T-cell (primary cell): ENCODE measurements around the gene GADL1. TPM values are rescaled to one million over a fixed set of nuclear protein-coding genes. Genes with fewer than 3 reads are reported as not detected.
A peak's percentile ranks its signal among the peaks of the same experiment; 100 is the strongest.

Experiments
- ATAC-seq, 4 experiments: fragments of 200-7000 bp in 3 of 4; fragments of 150-1000 bp in 1 of 4; cut with Tn5 transposase; replicated peaks in 1 of 4; 1 replicate in 3 of 4; 2 replicates in 1 of 4; pipeline ENCODE4 v1.10.0; 2021; ENCODE audit warnings: moderate library complexity in 3 of 4, mild to moderate bottlenecking in 2 of 4, moderate number of reproducible peaks in 1 of 4
- CTCF ChIA-PET, 2 donors: fragments of 300-600 bp; sonication (Branson Sonifier 250); formaldehyde crosslinking; loops; one replicate each; lab custom pipeline; 2022; ENCODE audit warnings: antibody characterized with exemption in 2 of 2; lab: Charles Lee
- POLR2A ChIA-PET, 2 donors: fragments of 300-600 bp; sonication (Branson Sonifier 250); formaldehyde crosslinking; loops; one replicate each; lab custom pipeline; 2022; ENCODE audit warnings: antibody characterized with exemption in 2 of 2; lab: Charles Lee
- DNase-seq, 35 experiments: peaks; one replicate each; pipeline versions ENCODE4 v3.0.0 to v3.0.0-alpha.2; 2013 to 2023
- H3K27ac ChIP-seq: one replicate; pipeline ENCODE4 v1.5.1; 2013; ENCODE audit warnings: low read length
- H3K27me3 ChIP-seq, 2 experiments: replicated peaks in 1 of 2; 1 replicate in 1 of 2; 2 replicates in 1 of 2; pipeline versions ENCODE4 v1.6.1 to v1.7.0; 2013; ENCODE audit warnings: low read length in 1 of 2, mixed read lengths in 1 of 2; ENCODE audit not compliant: control insufficient read depth in 2 of 2, insufficient read depth in 2 of 2; ENCODE audit errors: extremely low read depth in 1 of 2
- H3K36me3 ChIP-seq, 2 donors: 1 replicate in 1 of 2; 2 replicates in 1 of 2; pipeline versions ENCODE4 v1.6.1 to v1.7.0; 2013; ENCODE audit warnings: low read length in 1 of 2; ENCODE audit not compliant: control insufficient read depth in 2 of 2, insufficient read depth in 1 of 2; ENCODE audit errors: extremely low read depth in 1 of 2
- H3K4me1 ChIP-seq, 2 experiments: 1 replicate in 1 of 2; 2 replicates in 1 of 2; pipeline versions ENCODE4 v1.6.1 to v1.7.0; 2013; ENCODE audit warnings: low read length in 2 of 2, mixed read lengths in 1 of 2; ENCODE audit not compliant: insufficient read depth in 2 of 2, control insufficient read depth in 1 of 2; ENCODE audit errors: extremely low read depth in 1 of 2
- H3K4me3 ChIP-seq, 2 donors: 1 replicate in 1 of 2; 2 replicates in 1 of 2; pipeline versions ENCODE4 v1.5.1 to v1.7.0; 2013; ENCODE audit warnings: mild to moderate bottlenecking in 2 of 2, low read length in 1 of 2, moderate library complexity in 1 of 2; ENCODE audit not compliant: control insufficient read depth in 1 of 2; ENCODE audit errors: extremely low read depth in 1 of 2
- H3K9me3 ChIP-seq: 2 replicates; pipeline ENCODE4 v1.7.0; 2013
- H3K27ac Mint-ChIP-seq, 2 donors: one replicate each; pipeline ENCODE4 v1.8.0; 2020 to 2021; ENCODE audit warnings: mild to moderate bottlenecking in 2 of 2, mixed read lengths in 2 of 2
- H3K27me3 Mint-ChIP-seq, 2 donors: one replicate each; pipeline ENCODE4 v1.8.0; 2021 to 2022; ENCODE audit warnings: mixed read lengths in 2 of 2
- H3K36me3 Mint-ChIP-seq: one replicate; pipeline ENCODE4 v1.8.0; 2021; ENCODE audit warnings: mixed read lengths
- H3K4me1 Mint-ChIP-seq, 3 donors: one replicate each; pipeline ENCODE4 v1.8.0; 2020 to 2022; ENCODE audit warnings: mixed read lengths in 3 of 3, mild to moderate bottlenecking in 1 of 3
- H3K4me3 Mint-ChIP-seq, 3 donors: one replicate each; pipeline ENCODE4 v1.8.0; 2020 to 2022; ENCODE audit warnings: mild to moderate bottlenecking in 3 of 3, mixed read lengths in 3 of 3, moderate library complexity in 3 of 3
- H3K9me3 Mint-ChIP-seq, 3 donors: one replicate each; pipeline ENCODE4 v1.8.0; 2020 to 2022; ENCODE audit warnings: mixed read lengths in 3 of 3
- WGBS: methylation state at CpG from one replicate; pipeline ENCODE4 v1.1.5; 2013; ENCODE audit warnings: missing lambda C conversion rate; ENCODE audit not compliant: insufficient coverage; 5-methylcytosine and 5-hydroxymethylcytosine counted together
- total RNA-seq, 35 experiments: library from RNA in 6 of 35; stranded (reverse) in 6 of 35; fragments of 120-200 nt in 1 of 35; gene quantifications; one replicate each; pipeline versions ENCODE4 v1.2.1 to v1.2.4 and lab custom pipeline; 2013 to 2026

The GADL1 gene
- total RNA-seq, 5 donors from 2014 or later (not counting 1 experiment from before 2014, with no cell fraction given), result not detected

- POLR2A ChIA-PET, result no interaction called here
- Mint-ChIP-seq H3K36me3 (no peaks in the 10 kb centered on the region), H3K27me3 (no peaks in the 10 kb centered on the region), H3K27ac (no peak overlapping the region), H3K4me3 (no peak overlapping the region), H3K9me3 (no peaks in the 10 kb centered on the region), H3K4me1 (no peaks in the 10 kb centered on the region)
- Histone ChIP-seq H3K36me3 (no peaks in the 10 kb centered on the region), H3K9me3 (no peaks in the 10 kb centered on the region), H3K27ac (no peak overlapping the region), H3K4me3 (no peak overlapping the region), H3K27me3 (no peaks in the 10 kb centered on the region), H3K4me1 (no peaks in the 10 kb centered on the region)
- DNase-seq, result no peak
- CTCF ChIA-PET, result no interaction called here
- no peak for ATAC-seq
- WGBS, result 94% methylated on average over 2 of the region's 4 CpGs
Observed at GRCh38 chr3:30793740-30794139, 100.7 kb downstream of the GADL1 start.

- Histone ChIP-seq H3K27ac (no peak overlapping the region), H3K36me3 (no peaks in the 10 kb centered on the region), H3K4me3 (no peak overlapping the region), H3K4me1 (no peaks in the 10 kb centered on the region), H3K27me3 (no peaks in the 10 kb centered on the region), H3K9me3 (no peaks in the 10 kb centered on the region)
- Mint-ChIP-seq H3K27ac (no peak overlapping the region), H3K4me1 (no peaks in the 10 kb centered on the region), H3K4me3 (no peak overlapping the region), H3K27me3 (no peaks in the 10 kb centered on the region), H3K9me3 (no peaks in the 10 kb centered on the region), H3K36me3 (no peaks in the 10 kb centered on the region)
- CTCF ChIA-PET, result no interaction called here
- POLR2A ChIA-PET, result no interaction called here
- no peak for DNase-seq
- ATAC-seq, result no peak
Observed at GRCh38 chr3:30790150-30790549, 104.3 kb downstream of the GADL1 start.

DNA sequence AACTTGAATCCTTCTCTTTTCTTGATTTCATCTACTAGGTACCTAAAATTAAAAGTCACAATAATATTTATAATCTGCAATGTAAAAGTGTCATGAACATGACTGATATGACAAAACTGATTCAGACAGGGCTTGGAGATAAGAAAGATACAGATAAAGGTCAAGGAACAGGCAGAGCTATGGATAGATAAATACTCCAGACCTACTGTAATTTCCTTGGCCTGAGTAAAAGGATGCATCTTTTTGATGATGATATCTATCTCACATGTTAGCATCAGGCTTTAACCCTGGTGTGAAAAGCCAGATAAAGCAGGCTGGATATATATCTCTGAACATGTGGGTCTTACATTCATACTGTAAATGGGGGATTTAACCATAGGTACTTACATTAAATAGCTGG is 108.1 kb downstream of the GADL1 start:
- Histone ChIP-seq H3K27me3 (no peaks in the 10 kb centered on the region), H3K4me1 (no peaks in the 10 kb centered on the region), H3K27ac (no peak overlapping the region), H3K4me3 (no peak overlapping the region), H3K36me3 (no peaks in the 10 kb centered on the region), H3K9me3 (no peaks in the 10 kb centered on the region)
- Mint-ChIP-seq H3K4me3 (no peak overlapping the region), H3K27me3 (no peaks in the 10 kb centered on the region), H3K4me1 (no peaks in the 10 kb centered on the region), H3K27ac (no peak overlapping the region), H3K36me3 (no peaks in the 10 kb centered on the region), H3K9me3 (no peaks in the 10 kb centered on the region)
- DNase-seq (no peak), ATAC-seq (no peak)
- CTCF ChIA-PET, result no interaction called here
- POLR2A ChIA-PET, result no interaction called here

DNA sequence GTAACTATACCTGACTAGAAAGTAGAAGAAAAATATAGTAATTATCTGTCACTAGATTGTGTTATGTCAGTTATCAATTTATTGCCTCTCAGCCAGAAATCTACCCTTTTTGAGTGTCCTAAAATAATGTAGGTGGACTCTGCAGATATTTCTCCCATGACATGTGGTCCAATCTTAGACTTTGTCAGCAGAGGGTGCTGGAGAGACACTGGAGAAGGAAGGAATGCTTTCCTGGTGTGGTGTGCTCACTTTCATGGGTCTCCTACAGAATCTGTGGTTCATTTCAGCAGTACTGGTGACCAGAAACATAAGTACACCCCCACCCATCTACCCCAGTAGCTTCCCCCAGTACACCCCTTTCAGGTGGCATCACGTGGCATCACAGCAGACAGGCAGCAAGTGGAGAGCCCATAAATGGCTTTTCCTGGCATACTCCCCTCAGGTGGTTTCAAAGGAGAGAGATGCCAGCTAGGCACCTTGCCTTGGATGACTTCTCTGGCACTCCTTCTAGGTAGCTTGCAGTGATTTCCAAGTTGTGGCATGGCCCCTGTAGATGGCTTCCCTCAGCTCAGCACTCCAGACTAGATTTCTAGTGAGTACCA is 114.7 kb downstream of the GADL1 start:
- H3K27me3 ChIP-seq, result peaks cover 0 to 5% of the 10 kb centered on the region in 2 experiments
- POLR2A ChIA-PET, result no interaction called here
- no CpG with 5 or more reads among the region's 1 CpG for WGBS
- no peaks in the 10 kb centered on the region for H3K4me1 ChIP-seq
- H3K4me1 Mint-ChIP-seq, result no peaks in the 10 kb centered on the region
- no peaks in the 10 kb centered on the region for H3K9me3 Mint-ChIP-seq
- peaks cover 0 to 2% of the 10 kb centered on the region in 2 donors for H3K27me3 Mint-ChIP-seq
- no peak overlapping the region for H3K27ac ChIP-seq
- H3K36me3 Mint-ChIP-seq, result no peaks in the 10 kb centered on the region
- H3K36me3 ChIP-seq, result no peaks in the 10 kb centered on the region
- CTCF ChIA-PET, result interaction anchor here (0.6 to 2.7 kb wide), 3 partner anchors 11 to 1554 kb away, joined by 3 to 11 read pairs (median 3); no protein-coding TSS in a partner anchor
- no peak overlapping the region for H3K27ac Mint-ChIP-seq
- H3K4me3 ChIP-seq, result no peak overlapping the region
- no peak overlapping the region for H3K4me3 Mint-ChIP-seq
- DNase-seq, result peak in 1 of 35 experiments; percentile 6
- ATAC-seq, result no peak
- H3K9me3 ChIP-seq, result no peaks in the 10 kb centered on the region

GRCh38 chr3:30778933-30779332 is 115.5 kb downstream of the GADL1 start:
- Histone ChIP-seq H3K4me3 (no peak overlapping the region), H3K9me3 (no peaks in the 10 kb centered on the region), H3K36me3 (no peaks in the 10 kb centered on the region), H3K27me3 (peaks cover 0 to 5% of the 10 kb centered on the region in 2 experiments), H3K27ac (no peak overlapping the region), H3K4me1 (no peaks in the 10 kb centered on the region)
- no peak for DNase-seq
- Mint-ChIP-seq H3K4me3 (no peak overlapping the region), H3K9me3 (no peaks in the 10 kb centered on the region), H3K27me3 (peaks cover 0 to 2% of the 10 kb centered on the region in 2 donors), H3K36me3 (no peaks in the 10 kb centered on the region), H3K4me1 (no peaks in the 10 kb centered on the region), H3K27ac (no peak overlapping the region)
- ATAC-seq, result no peak
- ChIA-PET CTCF (interaction anchor here in 1 of 2 donors (0.9 kb wide), 1 partner anchor 10 kb away, joined by 4 read pairs; no protein-coding TSS in a partner anchor), POLR2A (no interaction called here)
- no CpG with 5 or more reads among the region's 3 CpGs for WGBS

- POLR2A ChIA-PET, result no interaction called here
- Histone ChIP-seq H3K36me3 (no peaks in the 10 kb centered on the region), H3K27ac (no peak overlapping the region), H3K27me3 (peaks cover 0 to 5% of the 10 kb centered on the region in 2 experiments), H3K9me3 (no peaks in the 10 kb centered on the region), H3K4me3 (no peak overlapping the region), H3K4me1 (no peaks in the 10 kb centered on the region)
- DNase-seq (no peak), ATAC-seq (no peak)
- Mint-ChIP-seq H3K27me3 (peaks cover 0 to 2% of the 10 kb centered on the region in 2 donors), H3K9me3 (no peaks in the 10 kb centered on the region), H3K4me1 (no peaks in the 10 kb centered on the region), H3K4me3 (no peak overlapping the region), H3K36me3 (no peaks in the 10 kb centered on the region), H3K27ac (no peak overlapping the region)
- CTCF ChIA-PET, result interaction anchor here in 1 of 2 donors (0.9 kb wide), 1 partner anchor 8 kb away, joined by 4 read pairs; no protein-coding TSS in a partner anchor
- WGBS, result 66% methylated on average over 4 of the region's 5 CpGs
Observed at GRCh38 chr3:30777426-30778113, 116.9 kb downstream of the GADL1 start.
